Effector memory CD8-positive, alpha-beta T cell (primary cell): ENCODE data around the gene FANCC.

Experiments
- ATAC-seq: fragments of 150-1000 bp; cut with Tn5 transposase; replicated peaks from 2 replicates; pipeline ENCODE4 v1.10.0; 2021; ENCODE audit warnings: mild to moderate bottlenecking, moderate library complexity
- DNase-seq, 3 experiments: peaks; one replicate each; pipeline ENCODE4 v3.0.0; 2021
- H3K27ac Mint-ChIP-seq, 2 donors: one replicate each; pipeline ENCODE4 v1.8.0; 2022; ENCODE audit warnings: mild to moderate bottlenecking in 2 of 2, mixed read lengths in 2 of 2, moderate library complexity in 2 of 2
- H3K27me3 Mint-ChIP-seq, 2 donors: one replicate each; pipeline ENCODE4 v1.8.0; 2022; ENCODE audit warnings: mixed read lengths in 2 of 2
- H3K36me3 Mint-ChIP-seq: one replicate; pipeline ENCODE4 v1.8.0; 2022; ENCODE audit warnings: mild to moderate bottlenecking, moderate library complexity, mixed read lengths; ENCODE audit not compliant: insufficient read depth
- H3K4me1 Mint-ChIP-seq, 2 donors: one replicate each; pipeline ENCODE4 v1.8.0; 2022; ENCODE audit warnings: low read depth in 2 of 2, mixed read lengths in 2 of 2
- H3K4me3 Mint-ChIP-seq, 2 donors: one replicate each; pipeline ENCODE4 v1.8.0; 2022; ENCODE audit warnings: mild to moderate bottlenecking in 2 of 2, mixed read lengths in 2 of 2, moderate library complexity in 2 of 2
- H3K9me3 Mint-ChIP-seq, 2 donors: one replicate each; pipeline ENCODE4 v1.8.0; 2022; ENCODE audit warnings: mixed read lengths in 2 of 2

The FANCC gene

DNA sequence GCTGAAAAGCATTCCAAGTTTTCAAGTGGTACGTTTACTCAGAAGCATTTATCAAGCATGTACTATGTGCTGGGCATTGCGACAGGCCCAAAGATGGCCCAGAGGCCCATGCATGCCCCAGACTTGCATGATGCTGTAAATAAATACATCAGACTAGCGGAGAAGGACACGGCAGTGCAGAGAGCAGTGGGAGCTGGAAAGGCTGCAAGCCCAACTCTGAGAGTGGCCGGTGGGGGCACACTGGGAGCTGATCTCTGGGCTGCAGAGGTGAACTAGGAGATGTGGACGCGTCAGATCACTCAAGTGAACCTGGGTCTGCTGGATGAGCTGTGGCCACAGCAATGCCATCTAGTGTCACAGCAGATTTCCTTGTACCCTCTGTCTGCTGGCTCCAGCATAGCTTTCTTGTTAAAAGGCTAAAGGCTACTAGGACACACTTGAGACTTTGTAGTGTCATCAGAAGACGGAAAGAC, 246.9 kb downstream of the FANCC start:
- Mint-ChIP-seq H3K27ac (no peak overlapping the region), H3K4me1 (no peaks in the 10 kb centered on the region), H3K9me3 (no peaks in the 10 kb centered on the region), H3K36me3 (no peaks in the 10 kb centered on the region), H3K27me3 (no peaks in the 10 kb centered on the region), H3K4me3 (no peak overlapping the region)
- DNase-seq, result no peak
- no peak for ATAC-seq

DNA sequence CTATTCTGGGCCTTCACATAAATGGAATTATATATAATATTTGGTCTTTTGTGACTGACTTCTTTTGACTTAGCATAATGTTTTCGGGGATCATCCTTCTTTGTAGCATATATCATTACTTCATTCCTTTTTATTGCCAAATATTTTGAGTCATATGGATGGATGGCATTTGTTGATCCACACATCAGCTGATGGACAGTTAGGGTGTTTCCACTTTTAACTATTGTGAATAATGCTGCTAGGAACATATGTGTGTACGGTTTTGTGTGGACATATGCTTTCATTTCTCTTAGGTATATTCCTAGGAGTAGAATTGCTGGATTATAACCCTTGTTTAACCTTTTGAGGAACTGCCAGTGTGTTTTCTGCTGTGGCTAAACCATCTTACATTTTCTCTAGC, 249.6 kb downstream of the FANCC start:
- Mint-ChIP-seq H3K27me3 (no peaks in the 10 kb centered on the region), H3K4me3 (no peak overlapping the region), H3K36me3 (peaks cover 4% of the 10 kb centered on the region), H3K9me3 (no peaks in the 10 kb centered on the region), H3K4me1 (no peaks in the 10 kb centered on the region), H3K27ac (no peak overlapping the region)
- DNase-seq, result no peak
- ATAC-seq, result no peak

DNA sequence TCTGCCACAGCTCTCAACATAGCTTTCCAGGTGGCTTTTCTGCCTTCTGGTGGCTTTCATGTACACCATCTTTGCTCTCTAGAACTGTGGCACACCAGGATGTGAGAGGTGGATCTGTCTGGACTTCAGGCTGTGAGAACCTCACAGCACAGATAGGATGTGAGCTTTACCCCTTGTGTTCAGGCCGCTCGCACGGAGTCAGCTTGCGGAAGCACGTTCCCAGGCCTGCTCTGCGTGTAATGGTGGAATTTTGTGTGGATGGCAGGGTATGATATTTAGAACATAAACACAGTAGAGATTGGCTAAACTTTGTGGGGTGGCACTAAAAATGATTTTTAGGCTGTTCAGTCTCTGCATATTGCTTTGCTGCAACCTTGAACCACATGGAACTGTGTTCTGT, 250.5 kb downstream of the FANCC start:
- ATAC-seq (no peak), DNase-seq (no peak)
- Mint-ChIP-seq H3K4me1 (no peaks in the 10 kb centered on the region), H3K36me3 (peaks cover 4% of the 10 kb centered on the region), H3K4me3 (no peak overlapping the region), H3K27ac (no peak overlapping the region), H3K9me3 (no peaks in the 10 kb centered on the region), H3K27me3 (no peaks in the 10 kb centered on the region)

DNA sequence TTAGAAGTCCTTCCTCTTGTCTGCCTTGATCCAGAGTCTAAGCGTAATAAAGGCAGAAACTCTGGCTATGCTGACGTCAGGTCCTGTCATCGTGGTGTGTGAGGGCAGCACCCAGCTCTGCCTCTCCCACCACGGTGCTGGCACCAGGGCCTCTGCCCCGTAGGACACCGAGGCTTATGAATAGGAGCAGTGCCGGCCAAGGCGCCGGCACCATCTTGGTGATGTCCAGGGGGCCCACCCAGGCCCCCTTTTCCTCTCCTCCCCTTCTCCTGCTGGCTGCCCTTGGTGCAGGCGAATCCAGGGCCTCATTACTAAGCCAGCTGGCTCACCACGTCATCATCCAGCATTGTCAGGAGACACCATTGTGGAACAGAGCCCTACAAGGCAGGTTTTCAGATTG, 252.3 kb downstream of the FANCC start:
- no peak overlapping the region for H3K27ac Mint-ChIP-seq
- ATAC-seq, result no peak
- DNase-seq, result no peak
- no peaks in the 10 kb centered on the region for H3K27me3 Mint-ChIP-seq
- no peaks in the 10 kb centered on the region for H3K4me1 Mint-ChIP-seq
- H3K36me3 Mint-ChIP-seq, result peaks cover 4% of the 10 kb centered on the region
- no peak overlapping the region for H3K4me3 Mint-ChIP-seq
- H3K9me3 Mint-ChIP-seq, result no peaks in the 10 kb centered on the region

DNA sequence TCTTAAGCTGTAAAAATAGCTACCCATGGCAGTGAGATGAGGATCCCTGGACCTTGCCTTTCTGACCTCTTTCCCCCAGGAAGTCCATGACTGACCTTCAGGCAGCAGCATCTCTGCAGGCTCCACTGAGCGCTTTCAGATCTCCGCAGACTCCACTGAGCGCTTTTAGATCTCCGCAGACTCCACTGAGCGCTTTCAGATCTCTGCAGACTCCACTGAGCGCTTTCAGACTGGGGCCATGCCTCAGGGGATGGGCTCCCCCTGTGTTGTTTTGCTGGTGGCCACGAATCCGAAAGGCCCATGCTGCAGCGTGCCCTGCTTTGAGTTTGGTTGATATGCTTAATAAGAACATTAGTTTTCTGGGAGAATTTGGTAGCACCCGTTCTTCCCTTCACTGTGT, 254.2 kb downstream of the FANCC start:
- Mint-ChIP-seq H3K27ac (no peak overlapping the region), H3K36me3 (peaks cover 4% of the 10 kb centered on the region)

DNA sequence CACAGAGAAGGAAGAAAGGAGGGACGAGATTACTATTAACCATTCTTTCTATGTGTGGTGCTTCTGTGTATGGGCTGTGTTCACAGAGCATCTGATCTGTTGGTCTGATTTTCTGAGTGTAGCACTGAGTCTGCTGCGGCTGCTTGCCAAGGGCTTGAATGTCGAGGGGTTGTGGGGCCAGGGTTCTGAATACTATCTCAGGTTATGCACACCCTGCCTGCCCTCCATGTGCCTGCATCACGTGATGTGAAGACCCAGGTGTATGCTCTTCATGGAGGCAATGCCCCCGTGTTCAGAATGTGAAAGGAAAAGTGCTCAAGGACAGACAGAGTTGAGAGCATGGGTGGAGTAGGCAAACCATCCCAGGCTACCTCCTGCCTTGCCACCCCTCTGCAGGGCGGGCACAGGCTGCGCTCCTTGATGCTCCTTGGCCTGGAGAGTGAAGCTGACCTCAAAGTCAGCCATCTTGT, 254.9 kb downstream of the FANCC start:
- H3K27me3 Mint-ChIP-seq, result no peaks in the 10 kb centered on the region
- no peak overlapping the region for H3K27ac Mint-ChIP-seq
- no peaks in the 10 kb centered on the region for H3K4me1 Mint-ChIP-seq
- peaks cover 4% of the 10 kb centered on the region for H3K36me3 Mint-ChIP-seq
- DNase-seq (no peak), ATAC-seq (no peak)
- H3K4me3 Mint-ChIP-seq, result no peak overlapping the region
- H3K9me3 Mint-ChIP-seq, result no peaks in the 10 kb centered on the region

More for the DNA sequence above, 254.2 kb downstream of the FANCC start:
- Mint-ChIP-seq H3K27me3 (no peaks in the 10 kb centered on the region), H3K4me1 (no peaks in the 10 kb centered on the region), H3K4me3 (no peak overlapping the region), H3K9me3 (no peaks in the 10 kb centered on the region)
- no peak for ATAC-seq
- DNase-seq, result no peak

DNA sequence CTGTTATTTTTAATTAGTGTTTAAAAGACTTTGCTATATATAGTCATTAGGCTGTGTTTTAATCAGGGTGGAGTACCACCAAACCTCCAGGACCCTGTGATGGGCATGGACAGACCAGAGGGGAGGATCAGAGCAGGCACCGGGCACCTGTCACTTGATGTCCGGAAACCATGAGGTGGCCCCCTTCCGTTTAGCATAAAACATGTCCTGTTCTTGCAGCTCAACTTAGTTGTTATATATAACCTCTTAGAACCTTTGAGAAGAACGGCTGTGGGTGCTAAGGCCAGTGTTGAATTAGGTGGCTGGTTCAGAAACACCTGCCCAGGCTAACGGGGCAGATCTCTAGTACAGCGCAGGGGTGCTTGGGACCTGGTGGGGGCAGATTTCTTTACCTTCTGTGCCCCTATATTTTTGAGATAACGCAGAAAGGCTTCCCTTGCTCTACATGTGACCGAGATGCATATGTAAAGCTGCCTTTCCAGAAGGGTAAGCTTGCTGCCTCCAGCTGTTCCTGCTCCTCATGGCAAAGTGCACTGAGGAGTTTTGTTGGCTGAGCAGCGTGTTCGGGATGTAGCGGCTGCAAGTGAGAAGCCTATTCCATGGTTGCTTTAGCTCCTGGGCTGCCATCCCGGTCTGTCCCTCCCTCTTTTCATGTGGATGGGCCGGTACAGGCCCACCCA, 255.5 kb downstream of the FANCC start:
- no peaks in the 10 kb centered on the region for H3K9me3 Mint-ChIP-seq
- H3K27me3 Mint-ChIP-seq, result no peaks in the 10 kb centered on the region
- ATAC-seq, result no peak
- DNase-seq, result no peak
- no peaks in the 10 kb centered on the region for H3K4me1 Mint-ChIP-seq
- H3K4me3 Mint-ChIP-seq, result no peak overlapping the region
- peaks cover 4% of the 10 kb centered on the region for H3K36me3 Mint-ChIP-seq
- no peak overlapping the region for H3K27ac Mint-ChIP-seq

DNA sequence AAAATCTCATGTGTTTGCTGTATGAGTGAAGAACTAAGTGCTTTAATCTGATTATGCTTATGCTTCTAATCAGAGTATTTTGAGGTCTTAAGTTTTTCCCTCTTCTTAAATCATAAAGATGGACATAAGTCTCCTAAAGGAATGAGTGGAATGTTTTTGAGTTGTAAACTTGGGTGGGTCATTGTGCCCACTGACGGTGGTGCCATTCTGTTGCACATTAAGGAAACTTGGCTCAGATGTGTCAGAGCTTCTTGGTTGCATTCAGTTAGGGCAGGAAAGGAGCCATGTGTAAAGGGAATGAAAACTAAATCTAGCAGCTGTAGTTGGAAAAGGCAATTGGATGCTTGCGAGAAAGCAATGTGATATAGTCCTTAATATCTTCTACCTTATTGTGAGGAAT, 256.6 kb downstream of the FANCC start:
- DNase-seq (no peak), ATAC-seq (no peak)
- Mint-ChIP-seq H3K4me3 (no peak overlapping the region), H3K4me1 (no peaks in the 10 kb centered on the region), H3K27me3 (no peaks in the 10 kb centered on the region), H3K27ac (no peak overlapping the region), H3K36me3 (peaks cover 4% of the 10 kb centered on the region), H3K9me3 (no peaks in the 10 kb centered on the region)

DNA sequence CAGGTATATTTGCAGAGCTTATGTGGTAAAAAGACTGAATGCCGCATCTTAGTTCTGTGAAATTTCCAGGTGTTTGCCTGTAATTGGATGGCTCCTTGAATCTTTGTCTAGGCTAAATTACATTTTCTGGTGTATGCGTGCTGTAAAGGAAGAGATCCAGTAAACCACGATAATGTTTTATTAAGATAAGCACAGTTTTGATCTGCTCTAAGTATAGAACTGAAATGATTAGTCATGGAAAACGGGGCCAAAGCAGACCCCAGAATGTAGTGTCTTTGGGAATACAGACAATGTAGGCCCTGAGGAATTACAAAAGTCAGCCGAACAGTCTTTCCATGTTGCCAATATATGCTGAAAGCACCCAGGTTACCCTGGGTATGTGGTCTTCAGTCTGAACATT, 257.3 kb downstream of the FANCC start:
- Mint-ChIP-seq H3K4me1 (no peaks in the 10 kb centered on the region), H3K27me3 (no peaks in the 10 kb centered on the region), H3K9me3 (no peaks in the 10 kb centered on the region), H3K4me3 (no peak overlapping the region), H3K36me3 (peaks cover 4% of the 10 kb centered on the region), H3K27ac (no peak overlapping the region)
- no peak for ATAC-seq
- DNase-seq, result no peak

DNA sequence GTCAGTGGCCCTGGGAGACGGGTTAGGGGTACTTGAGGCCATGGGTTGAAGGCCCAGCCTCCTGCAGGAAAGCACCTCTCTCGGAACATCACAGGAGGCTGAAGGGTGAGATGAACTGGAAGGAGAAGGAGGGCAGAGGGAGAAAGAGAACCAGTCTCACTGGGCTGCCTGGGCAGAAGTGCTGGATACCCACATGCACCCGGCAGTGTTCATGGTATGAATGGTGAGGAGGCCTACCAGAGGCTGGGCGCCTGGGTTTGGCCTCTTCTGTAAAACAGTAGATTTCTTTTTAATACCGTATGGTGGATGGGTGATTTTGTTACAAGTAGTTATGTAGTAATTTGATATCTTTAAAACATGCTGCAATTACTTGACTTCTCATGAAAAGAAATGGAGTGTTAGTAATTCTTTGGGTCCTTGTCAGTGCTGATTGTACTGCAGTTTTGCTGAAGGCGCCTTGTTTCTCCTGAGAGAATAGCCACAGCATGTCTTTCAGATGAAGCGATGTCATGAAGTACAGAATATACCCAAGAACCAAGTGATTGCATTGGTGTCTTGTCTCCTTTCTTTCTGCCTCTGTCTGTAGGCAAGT, 258.6 kb downstream of the FANCC start:
- DNase-seq (no peak), ATAC-seq (no peak)
- no peaks in the 10 kb centered on the region for H3K27me3 Mint-ChIP-seq
- no peak overlapping the region for H3K4me3 Mint-ChIP-seq
- H3K4me1 Mint-ChIP-seq, result no peaks in the 10 kb centered on the region
- H3K27ac Mint-ChIP-seq, result peak overlapping the region in 1 of 2 donors; percentile 29
- no peaks in the 10 kb centered on the region for H3K9me3 Mint-ChIP-seq
- H3K36me3 Mint-ChIP-seq, result peaks cover 4% of the 10 kb centered on the region

DNA sequence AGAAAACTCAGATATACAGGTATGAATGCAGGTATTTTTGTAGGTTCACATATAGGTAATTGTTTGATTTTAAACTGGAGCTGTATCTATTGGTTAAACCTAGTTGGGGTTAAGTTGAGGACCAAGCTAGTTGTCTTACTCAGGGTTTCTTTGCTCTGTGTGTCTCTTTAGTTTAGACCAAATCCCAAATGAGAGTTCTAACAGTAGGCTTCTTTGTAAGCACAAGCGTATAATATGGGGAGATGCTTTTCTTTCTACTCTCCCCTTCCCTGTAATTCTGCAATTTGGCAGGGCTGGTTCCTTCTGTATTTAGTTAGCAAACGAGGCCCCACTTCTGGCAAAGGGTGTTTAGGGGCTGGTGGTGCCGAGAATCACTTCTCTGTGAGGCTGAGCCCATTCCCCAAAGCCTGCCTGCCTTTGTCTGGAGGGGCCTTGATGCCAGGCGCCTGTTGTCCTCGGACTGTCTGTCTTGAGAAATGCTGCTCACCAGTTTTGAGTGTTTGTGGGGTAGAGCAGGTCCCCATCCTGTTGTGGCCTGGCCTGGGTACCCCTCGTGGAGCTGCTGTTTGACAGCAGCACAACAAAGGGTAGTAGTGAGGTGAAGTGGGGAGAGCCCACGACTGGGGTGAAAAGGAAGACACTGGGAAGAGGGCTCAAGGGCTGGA, 259.3 kb downstream of the FANCC start:
- ATAC-seq, result no peak
- no peaks in the 10 kb centered on the region for H3K27me3 Mint-ChIP-seq
- DNase-seq, result no peak
- no peak overlapping the region for H3K4me3 Mint-ChIP-seq
- no peaks in the 10 kb centered on the region for H3K36me3 Mint-ChIP-seq
- no peak overlapping the region for H3K27ac Mint-ChIP-seq
- no peaks in the 10 kb centered on the region for H3K4me1 Mint-ChIP-seq
- H3K9me3 Mint-ChIP-seq, result no peaks in the 10 kb centered on the region

DNA sequence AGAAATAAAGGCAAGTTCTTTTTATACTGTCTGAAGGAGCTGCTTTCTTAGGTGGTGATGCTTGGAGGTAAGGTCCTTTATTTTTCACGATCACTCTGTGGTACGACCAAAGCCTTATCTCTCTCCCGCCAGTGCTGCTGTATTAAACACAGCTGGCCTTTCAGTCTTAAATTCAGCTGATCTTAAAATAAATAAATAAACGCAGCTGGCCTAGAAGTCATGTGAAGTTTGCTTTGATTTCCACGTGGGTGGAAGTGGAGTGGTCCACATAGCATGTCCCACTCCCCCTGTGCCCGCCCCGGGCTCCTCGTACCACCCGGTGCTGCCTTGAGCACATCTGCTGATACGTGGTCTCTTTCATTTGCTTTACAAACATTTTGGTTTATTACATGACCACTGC, 260.4 kb downstream of the FANCC start:
- no peak for ATAC-seq
- H3K36me3 Mint-ChIP-seq, result no peaks in the 10 kb centered on the region
- H3K27ac Mint-ChIP-seq, result no peak overlapping the region
- H3K27me3 Mint-ChIP-seq, result no peaks in the 10 kb centered on the region
- no peaks in the 10 kb centered on the region for H3K4me1 Mint-ChIP-seq
- no peak for DNase-seq
- H3K9me3 Mint-ChIP-seq, result no peaks in the 10 kb centered on the region
- no peak overlapping the region for H3K4me3 Mint-ChIP-seq

DNA sequence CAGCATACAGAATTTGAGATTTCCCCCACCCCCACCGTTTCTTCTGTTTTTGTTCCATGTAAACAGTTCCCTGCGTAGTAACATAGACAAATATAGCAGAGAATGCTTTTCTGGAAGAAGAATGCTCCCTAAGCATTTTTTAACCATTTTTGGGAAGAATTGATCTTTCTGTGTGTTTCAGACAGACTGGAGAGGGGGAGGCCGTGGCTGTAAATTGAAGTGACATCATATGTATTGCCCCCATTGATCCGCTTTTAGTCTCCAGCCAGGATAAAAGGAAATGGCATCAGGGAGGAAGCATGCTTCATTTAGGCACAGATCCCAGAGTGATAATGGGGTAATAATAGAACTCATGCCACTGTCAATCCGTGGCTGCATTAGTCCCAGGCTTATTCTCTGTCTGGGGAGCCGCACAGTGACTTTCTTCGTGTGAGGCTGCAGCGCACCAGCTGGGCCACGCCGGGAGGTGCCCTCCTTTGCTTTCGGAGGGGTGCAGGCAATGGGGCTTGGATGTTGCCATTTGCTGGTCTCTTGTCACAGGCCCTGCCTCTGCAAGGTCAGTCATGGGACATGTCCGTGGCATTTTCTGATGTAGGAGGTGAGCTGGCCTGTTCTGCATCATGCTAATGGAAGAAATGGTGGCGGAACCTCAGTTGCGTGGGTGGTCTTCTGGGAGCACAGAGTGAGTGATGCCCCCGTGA, 261.5 kb downstream of the FANCC start:
- Mint-ChIP-seq H3K4me3 (no peak overlapping the region), H3K27ac (no peak overlapping the region), H3K4me1 (no peaks in the 10 kb centered on the region), H3K36me3 (peaks cover 4% of the 10 kb centered on the region), H3K9me3 (no peaks in the 10 kb centered on the region), H3K27me3 (no peaks in the 10 kb centered on the region)
- no peak for DNase-seq
- no peak for ATAC-seq
